HepG2 (cell line): ENCODE results near the gene TMEM266. TPM values are rescaled to one million over a fixed set of nuclear protein-coding genes. Genes with fewer than 3 reads are reported as not detected.

Experiments used
- ATAC-seq: fragments of 200-7000 bp; cut with Tn5 transposase; 3 replicates; pipeline ENCODE4 v1.9.1; 2020; ENCODE audit warnings: mild to moderate bottlenecking, moderate library complexity
- BruUV-seq: library from RNA; stranded (reverse); fragments of 400-500 nt; replicated peaks from 2 replicates; lab custom pipeline; 2021; lab: Mats Ljungman, UMichigan
- CTCF ChIA-PET: fragments of 300-600 bp; formaldehyde crosslinking; extraction: SDS; loops from one replicate; lab custom pipeline; 2021; ENCODE audit warnings: low total read pairs, inconsistent platforms, low intra/inter-chr PET ratio; lab: Yijun Ruan, JAX
- POLR2A ChIA-PET: fragments of 350-600 bp; sonication (Branson Sonifier 250); formaldehyde crosslinking; loops from one replicate; lab custom pipeline; 2020; ENCODE audit warnings: antibody characterized with exemption, inconsistent platforms; lab: Yijun Ruan, JAX
- DNase-seq: peaks from one replicate; pipeline ENCODE4 v3.0.0-alpha.2; 2015; ENCODE audit warnings: low spot score
- FAIRE-seq: peaks from 3 replicates; lab custom pipeline; 2011; peaks lifted over from hg19 to GRCh38; lab: Jason Lieb, UNC
- H2AFZ ChIP-seq: one replicate; pipeline ENCODE4 v1.6.1; 2011; ENCODE audit warnings: low read length, inconsistent platforms
- H3K27ac ChIP-seq: fragments of 300-600 bp; 3 replicates; pipeline ENCODE4 v1.8.0; 2011; ENCODE audit warnings: mixed run types, mild to moderate bottlenecking, mixed read lengths, low read length, inconsistent platforms; ENCODE audit not compliant: insufficient read depth; ENCODE audit errors: extremely low read length
- H3K27me3 ChIP-seq, 2 experiments: fragments of 200-600 bp in 1 of 2; 2 replicates in 1 of 2; 3 replicates in 1 of 2; pipeline versions ENCODE4 v1.6.0 to v1.8.0; 2011; ENCODE audit warnings: low read length in 2 of 2, mild to moderate bottlenecking in 2 of 2, moderate library complexity in 2 of 2, inconsistent platforms in 1 of 2; ENCODE audit not compliant: insufficient read depth in 2 of 2, control insufficient read depth in 1 of 2
- H3K36me3 ChIP-seq, 2 experiments: fragments of 200-600 bp in 1 of 2; replicated peaks in 1 of 2; 2 replicates in 1 of 2; 3 replicates in 1 of 2; pipeline versions ENCODE4 v1.5.1 to v1.8.0; 2011; ENCODE audit warnings: low read length in 2 of 2, inconsistent platforms in 1 of 2; ENCODE audit not compliant: insufficient read depth in 2 of 2, control insufficient read depth in 1 of 2
- H3K4me1 ChIP-seq: 2 replicates; pipeline ENCODE4 v1.5.1; 2012; ENCODE audit warnings: low read length, inconsistent platforms; ENCODE audit not compliant: insufficient read depth
- H3K4me2 ChIP-seq: 2 replicates; pipeline ENCODE4 v1.6.0; 2011; ENCODE audit warnings: low read depth, low read length, inconsistent platforms
- H3K4me3 ChIP-seq, 3 experiments: fragments of 200-600 bp in 1 of 3; sonication (generic), shearing (Covaris generic) in 1 of 3; replicated peaks in 1 of 3; 2 replicates each; pipeline ENCODE4 v1.5.1; 2011 to 2016; ENCODE audit warnings: low read length in 3 of 3, inconsistent platforms in 2 of 3, low read depth in 2 of 3, mild to moderate bottlenecking in 2 of 3, control low read depth in 1 of 3, mixed read lengths in 1 of 3; ENCODE audit not compliant: insufficient read depth in 1 of 3
- H3K79me2 ChIP-seq: one replicate; pipeline ENCODE4 v1.6.1; 2011; ENCODE audit warnings: low read length, inconsistent platforms; ENCODE audit not compliant: insufficient read depth
- H3K9ac ChIP-seq: 2 replicates; pipeline ENCODE4 v1.6.0; 2011; ENCODE audit warnings: mild to moderate bottlenecking, low read depth, low read length, inconsistent platforms; ENCODE audit not compliant: insufficient read depth
- H3K9me3 ChIP-seq: 2 replicates; pipeline ENCODE4 v1.5.1; 2012; ENCODE audit warnings: mild to moderate bottlenecking, low read length
- H4K20me1 ChIP-seq: 2 replicates; pipeline ENCODE4 v1.6.0; 2011; ENCODE audit warnings: inconsistent platforms, mild to moderate bottlenecking, low read length, moderate library complexity; ENCODE audit not compliant: insufficient read depth
- FOXP1 ChIP-seq, 2 experiments: fragments of 450-650 bp in 1 of 2; IDR thresholded peaks; 2 replicates each; pipeline ENCODE4 v1.6.1; 2017 to 2018; ENCODE audit warnings: antibody characterized with exemption in 1 of 2
- IKZF1 ChIP-seq: fragments of 450-650 bp; IDR thresholded peaks from 2 replicates; pipeline ENCODE4 v1.7.1; 2016
- IRF2 ChIP-seq: IDR thresholded peaks from 2 replicates; pipeline ENCODE4 v1.6.1; 2018; ENCODE audit warnings: missing genetic modification reagents, missing compliant biosample characterization
- KMT2A ChIP-seq: sonication (generic); formaldehyde crosslinking; IDR thresholded peaks from 2 replicates; pipeline ENCODE4 v1.4.0; 2020; ENCODE audit warnings: missing genetic modification reagents
- NRL ChIP-seq: sonication (generic); formaldehyde crosslinking; IDR thresholded peaks from 2 replicates; pipeline ENCODE4 v1.5.0; 2020; ENCODE audit warnings: missing genetic modification reagents, mild to moderate bottlenecking, moderate library complexity, borderline replicate concordance
- ZFP1 ChIP-seq: IDR thresholded peaks from 2 replicates; pipeline ENCODE4 v1.6.1; 2016
- ZNF430 ChIP-seq: sonication (generic); formaldehyde crosslinking; IDR thresholded peaks from 2 replicates; pipeline ENCODE4 v1.9.0; 2021; ENCODE audit warnings: mild to moderate bottlenecking, missing genetic modification reagents
- ZNF451 ChIP-seq: sonication (generic); formaldehyde crosslinking; IDR thresholded peaks from 2 replicates; pipeline ENCODE4 v1.5.0; 2020; ENCODE audit warnings: mild to moderate bottlenecking, missing genetic modification reagents
- ZNF629 ChIP-seq: sonication (generic); formaldehyde crosslinking; conservative IDR thresholded peaks from 2 replicates; pipeline ENCODE4 v1.5.0; 2020; ENCODE audit warnings: missing genetic modification reagents
- WGBS: methylation state at CpG from one replicate; pipeline ENCODE4 v1.1.6; 2017; ENCODE audit warnings: low lambda C conversion rate; 5-methylcytosine and 5-hydroxymethylcytosine counted together
- in situ Hi-C: cut with HindIII; loops from 2 replicates; pipeline ENCODE4 v1.10.0; 2017; ENCODE audit warnings: low pct_unique_long_range_greater_than_20kb; ENCODE audit not compliant: extremely low pct_ligation_motif_present
- intact Hi-C: fragments of 100-400 bp; cut with micrococcal nuclease; formaldehyde crosslinking; loops from one replicate; pipeline ENCODE4 v1.10.0; 2022; ENCODE audit not compliant: unreplicated experiment
- polyA plus RNA-seq, 8 experiments: library from polyadenylated mRNA; depleted of rRNA in 3 of 8; stranded (reverse) in 7 of 8; unstranded in 1 of 8; fragments of >200 nt; fragmentation: Illumina TruSeq in 4 of 8; extraction: Trizol in 4 of 8; gene quantifications; 2 replicates each; pipeline versions ENCODE4 v1.2.1 to v1.2.3, GENCODE V29; 2011 to 2016; ENCODE audit warnings: low read depth in 4 of 8, missing spikeins in 1 of 8, mixed read lengths in 1 of 8; ENCODE audit not compliant: insufficient read depth in 1 of 8
- total RNA-seq, 5 experiments: library from RNA; depleted of rRNA; stranded (reverse); fragments of >200 nt; fragmentation: Illumina TruSeq; extraction: Trizol; gene quantifications; 2 replicates each; pipeline ENCODE4 v1.2.3, GENCODE V29; 2016; ENCODE audit warnings: low read depth in 1 of 5

The TMEM266 gene
- total and polyA plus RNA-seq, 2 of the 13 experiments (the other 11 are each of a cell fraction or from before 2014, with no cell fraction given) = 0.04 TPM; not detected in 1

- Histone ChIP-seq H3K79me2 (no peaks in the 10 kb centered on the region), H3K27me3 (peaks cover 9 to 56% of the 10 kb centered on the region in 2 experiments), H3K4me2 (peak overlapping the region; percentile 40; the same call in 1 of the 2 replicates), H3K9ac (no peak overlapping the region), H3K27ac (no peak overlapping the region), H3K9me3 (no peaks in the 10 kb centered on the region), H3K4me3 (no peak overlapping the region; a peak in 1 of 6 replicates), H4K20me1 (no peaks in the 10 kb centered on the region), H2AFZ (no peak overlapping the region), H3K36me3 (no peaks in the 10 kb centered on the region), H3K4me1 (peaks cover 17% of the 10 kb centered on the region)
- 52% methylated on average over 11 of the region's 21 CpGs for WGBS
- BruUV-seq = no TSS peak
- in situ Hi-C loops (no loop called here), intact Hi-C loops (no loop called here)
- no peak for TF ChIP-seq ZNF451 (CRISPR knock-in tag)
- TF ChIP-seq IKZF1 = no peak
- TF ChIP-seq ZFP1 (CRISPR knock-in tag) = no peak
- no peak for TF ChIP-seq ZNF430 (CRISPR knock-in tag)
- TF ChIP-seq NRL (CRISPR knock-in tag) = no peak
- TF ChIP-seq KMT2A (CRISPR knock-in tag) = no peak
- no peak for DNase-seq
- POLR2A ChIA-PET = no interaction called here
- CTCF ChIA-PET = no interaction called here
- ATAC-seq = no peak
- no peak for FAIRE-seq
Measured at GRCh38 chr15:76178296-76179000, 118.7 kb downstream of the TMEM266 start.

DNA sequence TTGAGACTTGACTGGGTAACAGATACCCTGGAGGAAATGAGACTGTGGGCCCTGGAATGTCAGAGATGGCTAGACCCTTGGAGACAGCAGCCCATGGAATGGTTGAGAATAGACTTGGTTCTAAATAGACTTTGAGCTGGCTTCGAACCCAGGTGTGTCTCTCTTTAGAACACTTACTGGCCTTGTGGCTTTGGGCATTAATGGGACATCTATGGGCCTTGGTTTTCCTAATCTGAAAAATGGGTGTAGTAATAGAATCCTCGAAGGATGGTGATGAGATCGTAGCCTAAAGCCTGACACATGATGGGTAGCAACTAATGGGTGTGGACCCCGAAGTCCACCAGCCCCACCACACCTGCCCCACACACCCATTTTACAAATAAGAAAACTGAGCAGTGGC, 119.2 kb downstream of the TMEM266 start:
- H3K4me1 ChIP-seq = peaks cover 22% of the 10 kb centered on the region
- H3K36me3 ChIP-seq = no peaks in the 10 kb centered on the region
- H4K20me1 ChIP-seq = no peaks in the 10 kb centered on the region
- H3K9ac ChIP-seq = no peak overlapping the region
- TF ChIP-seq IRF2 (CRISPR knock-in tag) = no peak
- no peak for TF ChIP-seq FOXP1 (IDR thresholded peaks at IDR 0.05)
- TF ChIP-seq FOXP1 (CRISPR knock-in tag; IDR thresholded peaks at IDR 0.05) = no peak
- peak; percentile 80 for TF ChIP-seq ZNF629 (CRISPR knock-in tag)
- no peaks in the 10 kb centered on the region for H3K9me3 ChIP-seq
- no TSS peak for BruUV-seq
- H2AFZ ChIP-seq = no peak overlapping the region
- ChIA-PET POLR2A (no interaction called here), CTCF (no interaction called here)
- no peak for DNase-seq
- H3K27ac ChIP-seq = no peak overlapping the region
- no peaks in the 10 kb centered on the region for H3K79me2 ChIP-seq
- peaks cover 9 to 54% of the 10 kb centered on the region in 2 experiments for H3K27me3 ChIP-seq
- no peak overlapping the region for H3K4me2 ChIP-seq
- WGBS = 25% methylated on average over 4 of the region's 4 CpGs
- ATAC-seq = no peak
- in situ Hi-C loops = no loop called here
- no peak overlapping the region for H3K4me3 ChIP-seq
- intact Hi-C loops = no loop called here
- no peak for FAIRE-seq
